Endothelial cell of umbilical vein (primary cell): ENCODE measurements around the gene CCDC93.

Experiments
- CTCF ChIP-seq, 2 donors: IDR thresholded peaks; 1 replicate in 1 of 2; 2 replicates in 1 of 2; pipeline ENCODE4 v1.5.1; 2011; ENCODE audit warnings: low read length in 2 of 2, mild to moderate bottlenecking in 2 of 2, moderate library complexity in 2 of 2, control low read depth in 1 of 2, inconsistent platforms in 1 of 2, low read depth in 1 of 2; ENCODE audit not compliant: insufficient read depth in 1 of 2; ENCODE audit errors: extremely low read depth in 1 of 2
- EZH2 ChIP-seq: IDR thresholded peaks from 2 replicates; pipeline ENCODE4 v1.6.1; 2012; ENCODE audit warnings: borderline replicate concordance, low read depth, mild to moderate bottlenecking, moderate library complexity, low read length, inconsistent platforms; ENCODE audit not compliant: severe bottlenecking
- FOS ChIP-seq: IDR thresholded peaks from 2 replicates; pipeline ENCODE4 v1.6.1; 2011; ENCODE audit warnings: mild to moderate bottlenecking, low read length, moderate library complexity, borderline replicate concordance; ENCODE audit not compliant: insufficient read depth
- GATA2 ChIP-seq: IDR thresholded peaks from 2 replicates; pipeline ENCODE4 v1.7.0; 2011; ENCODE audit warnings: low read depth, mild to moderate bottlenecking, moderate library complexity, mixed read lengths, low read length; ENCODE audit not compliant: insufficient read length, insufficient read depth
- JUN ChIP-seq: IDR thresholded peaks from 2 replicates; pipeline ENCODE4 v1.6.1; 2011; ENCODE audit warnings: borderline replicate concordance, low read depth; ENCODE audit not compliant: insufficient read length, insufficient read depth
- POLR2A ChIP-seq: IDR thresholded peaks from 2 replicates; pipeline ENCODE4 v1.6.1; 2012; ENCODE audit warnings: low read depth, mild to moderate bottlenecking, control low read depth, low read length
- POLR2AphosphoS5 ChIP-seq: IDR thresholded peaks from 2 replicates; pipeline ENCODE4 v1.6.1; 2012; ENCODE audit warnings: low read depth, mild to moderate bottlenecking, control low read depth, low read length, moderate library complexity; ENCODE audit not compliant: insufficient read depth

- TF ChIP-seq EZH2 (no peak), CTCF (IDR thresholded peaks at IDR 0.05; ENCODE audit: extremely low read depth in 1 of 2, insufficient read depth in 1 of 2, low read depth in 1 of 2, low read length in 2 of 2) (no peak), POLR2AphosphoS5 (no peak), GATA2 (no peak), POLR2A (no peak), FOS (no peak), JUN (no peak)
Measured at GRCh38 chr2:117943013-117943672, 70.7 kb downstream of the CCDC93 start.
